ENCODE results near the gene MAEA.
A peak's percentile ranks its signal among the peaks of the same experiment; 100 is the strongest.

The MAEA gene

GRCh38 chr4:1321946-1322650 lies 32.4 kb downstream of the MAEA start:
- H2AK5ac ChIP-seq (ENCODE audit: low read length, severe bottlenecking) = no peak overlapping the region
- H3K36me3 ChIP-seq (ENCODE audit: control insufficient read depth in 1 of 2, insufficient read depth in 2 of 2, low read depth in 1 of 2, low read length in 2 of 2) = peaks cover 71 to 82% of the 10 kb centered on the region in 2 experiments
- no peak for DNase-seq
- H3K9ac ChIP-seq (ENCODE audit: low read length) = no peak overlapping the region
- H3K79me1 ChIP-seq (replicated peaks; ENCODE audit: low read length, poor library complexity, severe bottlenecking) = peaks cover 60% of the 10 kb centered on the region
- no peak overlapping the region for H3K27ac ChIP-seq (ENCODE audit: low read length, poor library complexity, severe bottlenecking)
- no peak overlapping the region for H3K4ac ChIP-seq (ENCODE audit: low read depth in 1 of 2, low read length in 2 of 2)
- H2BK5ac ChIP-seq (ENCODE audit: low read depth, low read length, poor library complexity, severe bottlenecking) = no peak overlapping the region
- no peak overlapping the region for H3K18ac ChIP-seq (ENCODE audit: low read depth in 1 of 2, low read length in 2 of 2)
- H3K27me3 ChIP-seq (ENCODE audit: control insufficient read depth in 1 of 2, insufficient read depth in 1 of 2, low read length in 2 of 2) = no peaks in the 10 kb centered on the region
- H3K4me2 ChIP-seq (ENCODE audit: low read length, poor library complexity, severe bottlenecking) = no peak overlapping the region
- H3K4me1 ChIP-seq (ENCODE audit: control insufficient read depth, insufficient read depth, low read depth, low read length) = peaks cover 12% of the 10 kb centered on the region
- H3K14ac ChIP-seq (ENCODE audit: low read length in 2 of 2) = no peak overlapping the region
- H4K91ac ChIP-seq (ENCODE audit: low read length) = no peak overlapping the region
- no peak overlapping the region for H2AFZ ChIP-seq (ENCODE audit: low read depth, low read length)
- H2BK120ac ChIP-seq (ENCODE audit: low read depth, low read length) = no peak overlapping the region
- peaks cover 18% of the 10 kb centered on the region for H3K9me3 ChIP-seq (ENCODE audit: control insufficient read depth, low read length)
- H4K8ac ChIP-seq (ENCODE audit: low read length) = no peak overlapping the region
- H2BK15ac ChIP-seq (ENCODE audit: low read depth, poor library complexity, severe bottlenecking) = no peak overlapping the region
- H2BK12ac ChIP-seq (ENCODE audit: low read length in 2 of 2) = no peak overlapping the region
- H3K4me3 ChIP-seq (ENCODE audit: insufficient read depth in 1 of 2, low read depth in 1 of 2, low read length in 2 of 2) = no peak overlapping the region
- WGBS = 98% methylated on average over 18 of the region's 18 CpGs
- H3K23ac ChIP-seq (ENCODE audit: low read length in 2 of 2) = no peak overlapping the region

GRCh38 chr4:1323280-1323634 lies 33.6 kb downstream of the MAEA start:
- peak overlapping the region; percentile 48 for H3K9ac ChIP-seq (ENCODE audit: low read length)
- peaks cover 18% of the 10 kb centered on the region for H3K9me3 ChIP-seq (ENCODE audit: control insufficient read depth, low read length)
- peaks cover 14% of the 10 kb centered on the region for H3K4me1 ChIP-seq (ENCODE audit: control insufficient read depth, insufficient read depth, low read depth, low read length)
- no peak overlapping the region for H4K91ac ChIP-seq (ENCODE audit: low read length)
- H2BK120ac ChIP-seq (ENCODE audit: low read depth, low read length) = no peak overlapping the region
- H3K18ac ChIP-seq (ENCODE audit: low read depth in 1 of 2, low read length in 2 of 2) = no peak overlapping the region
- no peak for DNase-seq
- no peak overlapping the region for H2BK12ac ChIP-seq (ENCODE audit: low read length in 2 of 2)
- H3K23ac ChIP-seq (ENCODE audit: low read length in 2 of 2) = peak overlapping the region in 1 of 2 experiments; percentile 51
- peak overlapping the region; percentile 12 for H2AK5ac ChIP-seq (ENCODE audit: low read length, severe bottlenecking)
- H2BK5ac ChIP-seq (ENCODE audit: low read depth, low read length, poor library complexity, severe bottlenecking) = no peak overlapping the region
- no peaks in the 10 kb centered on the region for H3K27me3 ChIP-seq (ENCODE audit: control insufficient read depth in 1 of 2, insufficient read depth in 1 of 2, low read length in 2 of 2)
- H3K4me3 ChIP-seq (ENCODE audit: insufficient read depth in 1 of 2, low read depth in 1 of 2, low read length in 2 of 2) = peak overlapping the region in 1 of 2 experiments; percentile 21
- H4K8ac ChIP-seq (ENCODE audit: low read length) = no peak overlapping the region
- no peak overlapping the region for H3K4me2 ChIP-seq (ENCODE audit: low read length, poor library complexity, severe bottlenecking)
- no peak overlapping the region for H3K14ac ChIP-seq (ENCODE audit: low read length in 2 of 2)
- H3K4ac ChIP-seq (ENCODE audit: low read depth in 1 of 2, low read length in 2 of 2) = no peak overlapping the region
- H3K27ac ChIP-seq (ENCODE audit: low read length, poor library complexity, severe bottlenecking) = peak overlapping the region; percentile 44
- H3K79me1 ChIP-seq (replicated peaks; ENCODE audit: low read length, poor library complexity, severe bottlenecking) = peaks cover 58% of the 10 kb centered on the region
- H2BK15ac ChIP-seq (ENCODE audit: low read depth, poor library complexity, severe bottlenecking) = no peak overlapping the region
- H2AFZ ChIP-seq (ENCODE audit: low read depth, low read length) = no peak overlapping the region
- 100% methylated on average over 7 of the region's 8 CpGs for WGBS
- peaks cover 71 to 82% of the 10 kb centered on the region in 2 experiments for H3K36me3 ChIP-seq (ENCODE audit: control insufficient read depth in 1 of 2, insufficient read depth in 2 of 2, low read depth in 1 of 2, low read length in 2 of 2)

- Histone ChIP-seq H3K27ac (ENCODE audit: low read length, poor library complexity, severe bottlenecking) (peak overlapping the region; percentile 44), H3K4me1 (ENCODE audit: control insufficient read depth, insufficient read depth, low read depth, low read length) (peaks cover 18% of the 10 kb centered on the region), H3K36me3 (ENCODE audit: control insufficient read depth in 1 of 2, insufficient read depth in 2 of 2, low read depth in 1 of 2, low read length in 2 of 2) (peaks cover 71 to 82% of the 10 kb centered on the region in 2 experiments), H2BK120ac (ENCODE audit: low read depth, low read length) (no peak overlapping the region), H3K9me3 (ENCODE audit: control insufficient read depth, low read length) (peaks cover 18% of the 10 kb centered on the region), H3K9ac (ENCODE audit: low read length) (peak overlapping the region; percentile 48), H4K91ac (ENCODE audit: low read length) (no peak overlapping the region), H3K27me3 (ENCODE audit: control insufficient read depth in 1 of 2, insufficient read depth in 1 of 2, low read length in 2 of 2) (no peaks in the 10 kb centered on the region), H2BK5ac (ENCODE audit: low read depth, low read length, poor library complexity, severe bottlenecking) (no peak overlapping the region), H3K79me1 (replicated peaks; ENCODE audit: low read length, poor library complexity, severe bottlenecking) (peaks cover 57% of the 10 kb centered on the region), H3K23ac (ENCODE audit: low read length in 2 of 2) (peak overlapping the region in 1 of 2 experiments; percentile 51), H2BK12ac (ENCODE audit: low read length in 2 of 2) (no peak overlapping the region), H2AK5ac (ENCODE audit: low read length, severe bottlenecking) (no peak overlapping the region), H3K4me2 (ENCODE audit: low read length, poor library complexity, severe bottlenecking) (no peak overlapping the region), H3K18ac (ENCODE audit: low read depth in 1 of 2, low read length in 2 of 2) (no peak overlapping the region), H2AFZ (ENCODE audit: low read depth, low read length) (no peak overlapping the region), H3K4ac (ENCODE audit: low read depth in 1 of 2, low read length in 2 of 2) (no peak overlapping the region), H3K4me3 (ENCODE audit: insufficient read depth in 1 of 2, low read depth in 1 of 2, low read length in 2 of 2) (peak overlapping the region in 1 of 2 experiments; percentile 21), H3K14ac (ENCODE audit: low read length in 2 of 2) (peak overlapping the region in 1 of 2 experiments; percentile 18), H4K8ac (ENCODE audit: low read length) (no peak overlapping the region), H2BK15ac (ENCODE audit: low read depth, poor library complexity, severe bottlenecking) (no peak overlapping the region)
- WGBS = 64% methylated on average over 11 of the region's 11 CpGs
- DNase-seq = peak; percentile 87
Observed at GRCh38 chr4:1323635-1324442, 34.1 kb downstream of the MAEA start.

Measured in mesenchymal stem cell (in vitro differentiated cells and primary cell).